A549 (cell line): Measurements from ENCODE around the gene HMGN4.

ENCODE experiments used
- BCL3 ChIP-seq: fragments of >200 bp; sonication (Bioruptor Twin); formaldehyde crosslinking; IDR thresholded peaks from 3 replicates; pipeline ENCODE4 v1.6.1; 2016
- CBX8 ChIP-seq: fragments of 200-600 bp; sonication (generic); IDR thresholded peaks from 2 replicates; pipeline ENCODE4 v1.6.1; 2016
- CTCF ChIP-seq: fragments of >200 bp; sonication (Bioruptor Twin); formaldehyde crosslinking; IDR thresholded peaks from 3 replicates; pipeline ENCODE4 v1.5.1; 2016
- HDAC2 ChIP-seq: fragments of 200-600 bp; sonication (generic); IDR thresholded peaks from 2 replicates; pipeline ENCODE4 v1.6.1; 2016
- HOXA7 ChIP-seq: fragments of 250-450 bp; sonication (Bioruptor Pico); IDR thresholded peaks from 2 replicates; pipeline ENCODE4 v1.5.0; 2020; ENCODE audit warnings: mild to moderate bottlenecking, moderate library complexity
- JUN ChIP-seq, 2 experiments: fragments of >200 bp; sonication (Bioruptor Twin); formaldehyde crosslinking; IDR thresholded peaks; 2 replicates in 1 of 2; 3 replicates in 1 of 2; pipeline ENCODE4 v1.6.1; 2016 to 2017
- MAX ChIP-seq: IDR thresholded peaks from 2 replicates; pipeline ENCODE4 v1.6.1; 2012
- MAZ ChIP-seq: fragments of 150-350 bp; IDR thresholded peaks from 2 replicates; pipeline ENCODE4 v1.6.1; 2014; ENCODE audit warnings: antibody characterized with exemption, low read depth, low read length, borderline replicate concordance
- NR3C1 ChIP-seq: fragments of >200 bp; sonication (Bioruptor Twin); formaldehyde crosslinking; IDR thresholded peaks from 3 replicates; pipeline ENCODE4 v1.6.1; 2017
- POLR2A ChIP-seq: IDR thresholded peaks from 2 replicates; pipeline ENCODE4 v1.6.1; 2012; ENCODE audit warnings: mild to moderate bottlenecking, low read length
- RAD21 ChIP-seq, 2 experiments: fragments of >200 bp in 1 of 2; sonication (Bioruptor Twin) in 1 of 2; formaldehyde crosslinking in 1 of 2; IDR thresholded peaks in 1 of 2; conservative IDR thresholded peaks in 1 of 2; 2 replicates in 1 of 2; 3 replicates in 1 of 2; pipeline ENCODE4 v1.6.1; 2012 to 2018; ENCODE audit warnings: inconsistent platforms in 1 of 2
- REST ChIP-seq: fragments of 200-600 bp; sonication (generic); IDR thresholded peaks from 2 replicates; pipeline ENCODE4 v1.6.1; 2016; ENCODE audit warnings: antibody characterized with exemption, mild to moderate bottlenecking, moderate library complexity
- SREBF2 ChIP-seq: fragments of 450-650 bp; IDR thresholded peaks from 2 replicates; pipeline ENCODE4 v1.6.1; 2014; ENCODE audit warnings: mild to moderate bottlenecking, moderate library complexity

- TF ChIP-seq CTCF: no peak
- TF ChIP-seq SREBF2: no peak
- TF ChIP-seq JUN (IDR thresholded peaks at IDR 0.05): no peak
- TF ChIP-seq MAX: no peak
- TF ChIP-seq CBX8: no peak
- TF ChIP-seq HOXA7: no peak
- no peak for TF ChIP-seq NR3C1
- no peak for TF ChIP-seq BCL3
- no peak for TF ChIP-seq REST
- TF ChIP-seq POLR2A: no peak
- no peak for TF ChIP-seq RAD21 (conservative IDR thresholded peaks at IDR 0.05 in 1 of 2, IDR thresholded peaks at IDR 0.05 in 1 of 2)
- no peak for TF ChIP-seq HDAC2
- no peak for TF ChIP-seq MAZ
These were observed 11.2 kb upstream of the HMGN4 start for GRCh38 chr6:26526928-26527327.
